HepG2 (cell line): ENCODE results near the gene SMAD6. TPM values are rescaled to one million over a fixed set of nuclear protein-coding genes. Genes with fewer than 3 reads are reported as not detected.
A peak's percentile ranks its signal among the peaks of the same experiment; 100 is the strongest.

Experiments used
- ATAC-seq: fragments of 200-7000 bp; cut with Tn5 transposase; 3 replicates; pipeline ENCODE4 v1.9.1; 2020; ENCODE audit warnings: mild to moderate bottlenecking, moderate library complexity
- BruUV-seq: library from RNA; stranded (reverse); fragments of 400-500 nt; replicated peaks from 2 replicates; lab custom pipeline; 2021; lab: Mats Ljungman, UMichigan
- CTCF ChIA-PET: fragments of 300-600 bp; formaldehyde crosslinking; extraction: SDS; loops from one replicate; lab custom pipeline; 2021; ENCODE audit warnings: low total read pairs, inconsistent platforms, low intra/inter-chr PET ratio; lab: Yijun Ruan, JAX
- POLR2A ChIA-PET: fragments of 350-600 bp; sonication (Branson Sonifier 250); formaldehyde crosslinking; loops from one replicate; lab custom pipeline; 2020; ENCODE audit warnings: antibody characterized with exemption, inconsistent platforms; lab: Yijun Ruan, JAX
- DNase-seq: peaks from one replicate; pipeline ENCODE4 v3.0.0-alpha.2; 2015; ENCODE audit warnings: low spot score
- FAIRE-seq: peaks from 3 replicates; lab custom pipeline; 2011; peaks lifted over from hg19 to GRCh38; lab: Jason Lieb, UNC
- H2AFZ ChIP-seq: one replicate; pipeline ENCODE4 v1.6.1; 2011; ENCODE audit warnings: low read length, inconsistent platforms
- H3K27ac ChIP-seq: fragments of 300-600 bp; 3 replicates; pipeline ENCODE4 v1.8.0; 2011; ENCODE audit warnings: mixed run types, mild to moderate bottlenecking, mixed read lengths, low read length, inconsistent platforms; ENCODE audit not compliant: insufficient read depth; ENCODE audit errors: extremely low read length
- H3K27me3 ChIP-seq, 2 experiments: fragments of 200-600 bp in 1 of 2; 2 replicates in 1 of 2; 3 replicates in 1 of 2; pipeline versions ENCODE4 v1.6.0 to v1.8.0; 2011; ENCODE audit warnings: low read length in 2 of 2, mild to moderate bottlenecking in 2 of 2, moderate library complexity in 2 of 2, inconsistent platforms in 1 of 2; ENCODE audit not compliant: insufficient read depth in 2 of 2, control insufficient read depth in 1 of 2
- H3K36me3 ChIP-seq, 2 experiments: fragments of 200-600 bp in 1 of 2; replicated peaks in 1 of 2; 2 replicates in 1 of 2; 3 replicates in 1 of 2; pipeline versions ENCODE4 v1.5.1 to v1.8.0; 2011; ENCODE audit warnings: low read length in 2 of 2, inconsistent platforms in 1 of 2; ENCODE audit not compliant: insufficient read depth in 2 of 2, control insufficient read depth in 1 of 2
- H3K4me1 ChIP-seq: 2 replicates; pipeline ENCODE4 v1.5.1; 2012; ENCODE audit warnings: low read length, inconsistent platforms; ENCODE audit not compliant: insufficient read depth
- H3K4me2 ChIP-seq: 2 replicates; pipeline ENCODE4 v1.6.0; 2011; ENCODE audit warnings: low read depth, low read length, inconsistent platforms
- H3K4me3 ChIP-seq, 3 experiments: fragments of 200-600 bp in 1 of 3; sonication (generic), shearing (Covaris generic) in 1 of 3; replicated peaks in 1 of 3; 2 replicates each; pipeline ENCODE4 v1.5.1; 2011 to 2016; ENCODE audit warnings: low read length in 3 of 3, inconsistent platforms in 2 of 3, low read depth in 2 of 3, mild to moderate bottlenecking in 2 of 3, control low read depth in 1 of 3, mixed read lengths in 1 of 3; ENCODE audit not compliant: insufficient read depth in 1 of 3
- H3K79me2 ChIP-seq: one replicate; pipeline ENCODE4 v1.6.1; 2011; ENCODE audit warnings: low read length, inconsistent platforms; ENCODE audit not compliant: insufficient read depth
- H3K9ac ChIP-seq: 2 replicates; pipeline ENCODE4 v1.6.0; 2011; ENCODE audit warnings: mild to moderate bottlenecking, low read depth, low read length, inconsistent platforms; ENCODE audit not compliant: insufficient read depth
- H3K9me3 ChIP-seq: 2 replicates; pipeline ENCODE4 v1.5.1; 2012; ENCODE audit warnings: mild to moderate bottlenecking, low read length
- H4K20me1 ChIP-seq: 2 replicates; pipeline ENCODE4 v1.6.0; 2011; ENCODE audit warnings: inconsistent platforms, mild to moderate bottlenecking, low read length, moderate library complexity; ENCODE audit not compliant: insufficient read depth
- ADNP ChIP-seq: sonication (generic); formaldehyde crosslinking; IDR thresholded peaks from 2 replicates; pipeline ENCODE4 v1.4.0; 2020; ENCODE audit warnings: missing genetic modification reagents
- AKAP8 ChIP-seq: sonication (generic); formaldehyde crosslinking; IDR thresholded peaks from 2 replicates; pipeline ENCODE4 v1.5.1; 2020; ENCODE audit warnings: mild to moderate bottlenecking, missing genetic modification reagents
- CREB1 ChIP-seq, 2 experiments: fragments of 450-650 bp in 1 of 2; IDR thresholded peaks; 2 replicates each; pipeline ENCODE4 v1.6.1; 2016 to 2017; ENCODE audit warnings: control low read depth in 1 of 2, mild to moderate bottlenecking in 1 of 2, missing compliant biosample characterization in 1 of 2, missing genetic modification characterization in 1 of 2
- IKZF1 ChIP-seq: fragments of 450-650 bp; IDR thresholded peaks from 2 replicates; pipeline ENCODE4 v1.7.1; 2016
- IKZF5 ChIP-seq: IDR thresholded peaks from 2 replicates; pipeline ENCODE4 v1.6.1; 2018; ENCODE audit warnings: missing genetic modification reagents, mild to moderate bottlenecking, missing compliant biosample characterization
- NFYC ChIP-seq: IDR thresholded peaks from 2 replicates; pipeline ENCODE4 v1.6.1; 2016; ENCODE audit warnings: missing genetic modification reagents, missing compliant biosample characterization
- NR3C1 ChIP-seq: sonication (generic); formaldehyde crosslinking; IDR thresholded peaks from 2 replicates; pipeline ENCODE4 v1.4.0; 2020; ENCODE audit warnings: missing genetic modification reagents
- RBFOX2 ChIP-seq: fragments of 200-400 bp; formaldehyde crosslinking; IDR thresholded peaks from 2 replicates; pipeline ENCODE4 v1.6.1; 2017; ENCODE audit warnings: low read depth, mild to moderate bottlenecking, low read length
- RBM22 ChIP-seq: fragments of 200-400 bp; formaldehyde crosslinking; optimal IDR thresholded peaks from 2 replicates; pipeline ENCODE3; 2017; ENCODE audit warnings: mild to moderate bottlenecking, low read length, moderate library complexity
- RFX5 ChIP-seq: IDR thresholded peaks from 2 replicates; pipeline ENCODE4 v1.6.1; 2011; ENCODE audit warnings: low read depth, low read length, improper control_type of control experiment
- SETDB1 ChIP-seq: sonication (generic); formaldehyde crosslinking; IDR thresholded peaks from 2 replicates; pipeline ENCODE4 v1.5.1; 2020; ENCODE audit warnings: missing genetic modification reagents, mild to moderate bottlenecking, borderline replicate concordance
- SNAI1 ChIP-seq: sonication (generic); formaldehyde crosslinking; IDR thresholded peaks from 2 replicates; pipeline ENCODE4 v1.5.0; 2020; ENCODE audit warnings: mild to moderate bottlenecking, missing genetic modification reagents, borderline replicate concordance
- ZNF205 ChIP-seq: IDR thresholded peaks from 2 replicates; pipeline ENCODE4 v1.6.1; 2018; ENCODE audit warnings: missing biosample characterization, missing genetic modification reagents
- ZNF34 ChIP-seq: sonication (generic); formaldehyde crosslinking; IDR thresholded peaks from 2 replicates; pipeline ENCODE4 v1.4.0; 2020; ENCODE audit warnings: mild to moderate bottlenecking, missing genetic modification reagents, borderline replicate concordance
- ZNF569 ChIP-seq: sonication (generic); formaldehyde crosslinking; IDR thresholded peaks from 2 replicates; pipeline ENCODE4 v1.5.0; 2020; ENCODE audit warnings: mild to moderate bottlenecking, missing genetic modification reagents, moderate library complexity, borderline replicate concordance
- ZNF616 ChIP-seq: sonication (generic); formaldehyde crosslinking; IDR thresholded peaks from 2 replicates; pipeline ENCODE4 v1.5.0; 2020; ENCODE audit warnings: low read depth, mild to moderate bottlenecking, missing genetic modification reagents
- ZNF672 ChIP-seq: sonication (generic); formaldehyde crosslinking; IDR thresholded peaks from 2 replicates; pipeline ENCODE4 v1.8.1; 2022; ENCODE audit warnings: missing genetic modification reagents
- ZNF768 ChIP-seq: sonication (generic); formaldehyde crosslinking; IDR thresholded peaks from 2 replicates; pipeline ENCODE4 v1.4.0; 2020; ENCODE audit warnings: missing genetic modification reagents
- ZNF891 ChIP-seq: sonication (generic); formaldehyde crosslinking; IDR thresholded peaks from 2 replicates; pipeline ENCODE4 v1.5.0; 2020; ENCODE audit warnings: mild to moderate bottlenecking, missing genetic modification reagents
- WGBS: methylation state at CpG from one replicate; pipeline ENCODE4 v1.1.6; 2017; ENCODE audit warnings: low lambda C conversion rate; 5-methylcytosine and 5-hydroxymethylcytosine counted together
- in situ Hi-C: cut with HindIII; loops from 2 replicates; pipeline ENCODE4 v1.10.0; 2017; ENCODE audit warnings: low pct_unique_long_range_greater_than_20kb; ENCODE audit not compliant: extremely low pct_ligation_motif_present
- intact Hi-C: fragments of 100-400 bp; cut with micrococcal nuclease; formaldehyde crosslinking; loops from one replicate; pipeline ENCODE4 v1.10.0; 2022; ENCODE audit not compliant: unreplicated experiment
- polyA plus RNA-seq, 8 experiments: library from polyadenylated mRNA; depleted of rRNA in 3 of 8; stranded (reverse) in 7 of 8; unstranded in 1 of 8; fragments of >200 nt; fragmentation: Illumina TruSeq in 4 of 8; extraction: Trizol in 4 of 8; gene quantifications; 2 replicates each; pipeline versions ENCODE4 v1.2.1 to v1.2.3, GENCODE V29; 2011 to 2016; ENCODE audit warnings: low read depth in 4 of 8, missing spikeins in 1 of 8, mixed read lengths in 1 of 8; ENCODE audit not compliant: insufficient read depth in 1 of 8
- total RNA-seq, 5 experiments: library from RNA; depleted of rRNA; stranded (reverse); fragments of >200 nt; fragmentation: Illumina TruSeq; extraction: Trizol; gene quantifications; 2 replicates each; pipeline ENCODE4 v1.2.3, GENCODE V29; 2016; ENCODE audit warnings: low read depth in 1 of 5

The SMAD6 gene
- total and polyA plus RNA-seq, 2 of the 13 experiments (the other 11 are each of a cell fraction or from before 2014, with no cell fraction given) = 3.3 to 4.4 TPM

GRCh38 chr15:66754789-66755188 is 52.8 kb downstream of the SMAD6 start:
- 86% methylated on average over 1 of the region's 1 CpG for whole genome bisulfite sequencing
- TF ChIP-seq ZNF768 (CRISPR knock-in tag) (peak; percentile 26; the same call in 1 of the 2 replicates), ZNF34 (CRISPR knock-in tag) (no peak)
- Histone ChIP-seq H3K36me3 (no peaks in the 10 kb centered on the region), H4K20me1 (no peaks in the 10 kb centered on the region), H3K79me2 (no peaks in the 10 kb centered on the region), H3K4me3 (no peak overlapping the region), H3K4me1 (peaks cover 26% of the 10 kb centered on the region), H3K9me3 (peaks cover 10% of the 10 kb centered on the region), H2AFZ (no peak overlapping the region), H3K27ac (no peak overlapping the region), H3K4me2 (no peak overlapping the region), H3K27me3 (no peaks in the 10 kb centered on the region), H3K9ac (no peak overlapping the region)
- BruUV-seq = no TSS peak
- in situ Hi-C loops = no loop called here
- CTCF ChIA-PET = no interaction called here
- intact Hi-C loops = no loop called here
- no peak for FAIRE-seq
- DNase-seq = no peak
- no peak for ATAC-seq
- POLR2A ChIA-PET = interaction anchor here (1.0 to 1.2 kb wide), 2 partner anchors 11 to 16 kb away, joined by 3 to 5 read pairs; no protein-coding TSS in a partner anchor

- no peak for FAIRE-seq
- TF ChIP-seq ADNP (CRISPR knock-in tag) (no peak), RFX5 (no peak), NFYC (no peak), ZNF569 (no peak), RBM22 (no peak), CREB1 (IDR thresholded peaks at IDR 0.05) (no peak), CREB1 (CRISPR knock-in tag; IDR thresholded peaks at IDR 0.05) (no peak), IKZF5 (CRISPR knock-in tag) (no peak), AKAP8 (CRISPR knock-in tag) (no peak), ZNF891 (no peak), ZNF672 (CRISPR knock-in tag) (no peak), ZNF205 (CRISPR knock-in tag) (no peak), RBFOX2 (no peak), ZNF616 (CRISPR knock-in tag) (no peak), SNAI1 (CRISPR knock-in tag) (no peak), NR3C1 (CRISPR knock-in tag) (no peak), IKZF1 (no peak), SETDB1 (CRISPR knock-in tag) (no peak)
These were observed 53.4 kb downstream of the SMAD6 start for GRCh38 chr15:66755298-66756068.

More at GRCh38 chr15:66755298-66756068, 53.4 kb downstream of the SMAD6 start:
- ChIA-PET POLR2A (interaction anchor here (1.0 to 1.2 kb wide), 2 partner anchors 11 to 16 kb away, joined by 3 to 5 read pairs; no protein-coding TSS in a partner anchor), CTCF (no interaction called here)
- H3K79me2 ChIP-seq = no peaks in the 10 kb centered on the region
- in situ Hi-C loops = no loop called here
- H3K4me3 ChIP-seq = no peak overlapping the region
- no peak overlapping the region for H3K4me2 ChIP-seq
- peaks cover 10% of the 10 kb centered on the region for H3K9me3 ChIP-seq
- WGBS = 77% methylated on average over 5 of the region's 7 CpGs
- no peak overlapping the region for H2AFZ ChIP-seq
- H3K27ac ChIP-seq = no peak overlapping the region
- no TSS peak for BruUV-seq
- no peaks in the 10 kb centered on the region for H3K27me3 ChIP-seq
- intact Hi-C loops = no loop called here
- peaks cover 21% of the 10 kb centered on the region for H3K4me1 ChIP-seq
- DNase-seq (no peak), ATAC-seq (no peak)
- no peaks in the 10 kb centered on the region for H4K20me1 ChIP-seq
- no peaks in the 10 kb centered on the region for H3K36me3 ChIP-seq
- no peak overlapping the region for H3K9ac ChIP-seq
